Uterus (tissue), 4 donors: ENCODE results near the gene ADAMTS17. TPM values are rescaled to one million over a fixed set of nuclear protein-coding genes. Genes with fewer than 3 reads are reported as not detected.

Experiments used
- DNase-seq, 2 donors: peaks; one replicate each; pipeline ENCODE4 v3.0.0-alpha.2; 2019 to 2020
- H3K27ac ChIP-seq, 2 donors: fragments of 200-600 bp; sonication (generic); 1 replicate in 1 of 2; 2 replicates in 1 of 2; pipeline ENCODE4 v1.5.1; 2016 to 2018
- H3K27me3 ChIP-seq, 2 donors: fragments of 200-600 bp; sonication (generic); one replicate each; pipeline ENCODE4 v1.5.1; 2018 to 2019; ENCODE audit warnings: control low read depth in 1 of 2
- H3K36me3 ChIP-seq, 2 donors: fragments of 200-600 bp; sonication (generic); one replicate each; pipeline ENCODE4 v1.5.1; 2019; ENCODE audit warnings: control low read depth in 1 of 2
- H3K4me1 ChIP-seq, 2 donors: fragments of 200-600 bp; sonication (generic); one replicate each; pipeline ENCODE4 v1.5.1; 2018 to 2019; ENCODE audit warnings: control low read depth in 1 of 2
- H3K4me3 ChIP-seq, 2 donors: fragments of 200-600 bp; sonication (generic); 1 replicate in 1 of 2; 2 replicates in 1 of 2; pipeline ENCODE4 v1.5.1; 2018 to 2019; ENCODE audit warnings: mild to moderate bottlenecking in 1 of 2
- H3K9me3 ChIP-seq, 2 donors: fragments of 200-600 bp; sonication (generic); one replicate each; pipeline ENCODE4 v1.5.1; 2019; ENCODE audit warnings: control low read depth in 1 of 2
- CTCF ChIP-seq, 4 experiments: fragments of 200-600 bp in 2 of 4; fragments of 450-650 bp in 2 of 4; sonication (generic) in 2 of 4; IDR thresholded peaks; one replicate each; pipeline ENCODE4 v1.5.1; 2016 to 2019; ENCODE audit warnings: antibody characterized with exemption in 4 of 4, mild to moderate bottlenecking in 2 of 4, moderate library complexity in 1 of 4
- POLR2A ChIP-seq, 2 donors: fragments of 450-650 bp; IDR thresholded peaks; one replicate each; pipeline ENCODE4 v1.6.1; 2016; ENCODE audit warnings: antibody characterized with exemption in 2 of 2, mild to moderate bottlenecking in 1 of 2, moderate library complexity in 1 of 2
- intact Hi-C: fragments of 100-400 bp; cut with DNase I; formaldehyde crosslinking; loops from one replicate; pipeline ENCODE4 v1.15.1; 2023; ENCODE audit warnings: low total_unique reads
- total RNA-seq, 4 donors: library from RNA; depleted of rRNA in 3 of 4; stranded (reverse); fragments of >200 nt in 3 of 4; gene quantifications; one replicate each; pipeline versions ENCODE4 v1.1.0 to v1.2.4, GENCODE V29; 2014 to 2023
- donor health status: DM: yes; HTN: yes; CAD: no.

Gene ADAMTS17
- total RNA-seq, 4 donors from 2014 or later, result 3.1 to 17.1 (median 8.1) TPM; not detected in 1

GRCh38 chr15:100020614-100021013, 321.2 kb downstream of the ADAMTS17 start:
- no peak overlapping the region for H3K4me3 ChIP-seq
- H3K4me1 ChIP-seq, result no peaks in the 10 kb centered on the region
- H3K9me3 ChIP-seq, result no peaks in the 10 kb centered on the region
- no peak for DNase-seq
- H3K36me3 ChIP-seq, result no peaks in the 10 kb centered on the region
- TF ChIP-seq CTCF (IDR thresholded peaks at IDR 0.05), result no peak
- TF ChIP-seq POLR2A (IDR thresholded peaks at IDR 0.05), result no peak
- H3K27ac ChIP-seq, result no peak overlapping the region
- intact Hi-C loops, result no loop called here
- no peaks in the 10 kb centered on the region for H3K27me3 ChIP-seq

- intact Hi-C loops, result no loop called here
- no peaks in the 10 kb centered on the region for H3K36me3 ChIP-seq
- no peaks in the 10 kb centered on the region for H3K9me3 ChIP-seq
- DNase-seq, result no peak
- H3K4me3 ChIP-seq, result no peak overlapping the region
- H3K27ac ChIP-seq, result no peak overlapping the region
- no peaks in the 10 kb centered on the region for H3K27me3 ChIP-seq
- H3K4me1 ChIP-seq, result no peaks in the 10 kb centered on the region
- TF ChIP-seq POLR2A (IDR thresholded peaks at IDR 0.05) (no peak), CTCF (IDR thresholded peaks at IDR 0.05) (no peak)
Measured at GRCh38 chr15:100020189-100020588, 321.6 kb downstream of the ADAMTS17 start.

GRCh38 chr15:100019601-100020000, 322.2 kb downstream of the ADAMTS17 start:
- no peak for TF ChIP-seq CTCF (IDR thresholded peaks at IDR 0.05)
- no peak for TF ChIP-seq POLR2A (IDR thresholded peaks at IDR 0.05)
- no peaks in the 10 kb centered on the region for H3K9me3 ChIP-seq
- no peaks in the 10 kb centered on the region for H3K4me1 ChIP-seq
- H3K27ac ChIP-seq, result no peak overlapping the region
- intact Hi-C loops, result no loop called here
- no peaks in the 10 kb centered on the region for H3K36me3 ChIP-seq
- no peaks in the 10 kb centered on the region for H3K27me3 ChIP-seq
- H3K4me3 ChIP-seq, result no peak overlapping the region
- DNase-seq, result no peak

- H3K4me1 ChIP-seq, result no peaks in the 10 kb centered on the region
- intact Hi-C loops, result no loop called here
Measured at GRCh38 chr15:100018191-100018590, 323.6 kb downstream of the ADAMTS17 start.

GRCh38 chr15:100017140-100017539, 324.6 kb downstream of the ADAMTS17 start:
- no peak overlapping the region for H3K4me3 ChIP-seq
- H3K4me1 ChIP-seq, result no peaks in the 10 kb centered on the region
- intact Hi-C loops, result no loop called here
- no peaks in the 10 kb centered on the region for H3K27me3 ChIP-seq
- DNase-seq, result no peak
- TF ChIP-seq POLR2A (IDR thresholded peaks at IDR 0.05), result no peak
- no peak for TF ChIP-seq CTCF (IDR thresholded peaks at IDR 0.05)
- H3K27ac ChIP-seq, result no peak overlapping the region
- no peaks in the 10 kb centered on the region for H3K9me3 ChIP-seq
- no peaks in the 10 kb centered on the region for H3K36me3 ChIP-seq

More at GRCh38 chr15:100018191-100018590, 323.6 kb downstream of the ADAMTS17 start:
- DNase-seq, result no peak
- Histone ChIP-seq H3K4me3 (no peak overlapping the region), H3K27me3 (no peaks in the 10 kb centered on the region), H3K9me3 (no peaks in the 10 kb centered on the region), H3K36me3 (no peaks in the 10 kb centered on the region), H3K27ac (no peak overlapping the region)
- TF ChIP-seq POLR2A (IDR thresholded peaks at IDR 0.05) (no peak), CTCF (IDR thresholded peaks at IDR 0.05) (no peak)
